GM12878 (cell line): ENCODE data around the gene IRF4. TPM values are rescaled to one million over a fixed set of nuclear protein-coding genes. Genes with fewer than 3 reads are reported as not detected.
A peak's percentile ranks its signal among the peaks of the same experiment; 100 is the strongest.

ENCODE experiments used
- BACH1 ChIP-seq: fragments of 450-650 bp; IDR thresholded peaks from 2 replicates; pipeline ENCODE4 v1.6.1; 2017; ENCODE audit warnings: mild to moderate bottlenecking, borderline replicate concordance
- BRCA1 ChIP-seq: IDR thresholded peaks from 2 replicates; pipeline ENCODE4 v1.6.1; 2011; ENCODE audit warnings: low read depth, low read length, improper control_type of control experiment
- CREM ChIP-seq: IDR thresholded peaks from 2 replicates; pipeline ENCODE4 v1.6.1; 2014; ENCODE audit warnings: antibody characterized with exemption, low read depth
- CUX1 ChIP-seq: IDR thresholded peaks from 2 replicates; pipeline ENCODE4 v1.6.1; 2012; ENCODE audit warnings: improper control_type of control experiment, low read depth, low read length; ENCODE audit not compliant: insufficient replicate concordance
- EED ChIP-seq: sonication (generic); IDR thresholded peaks from 2 replicates; pipeline ENCODE4 v1.6.1; 2016; ENCODE audit warnings: antibody characterized with exemption, low read depth
- HCFC1 ChIP-seq: fragments of 150-350 bp; IDR thresholded peaks from 2 replicates; pipeline ENCODE4 v1.6.1; 2014; ENCODE audit warnings: low read length
- KAT2A ChIP-seq: conservative IDR thresholded peaks from 2 replicates; pipeline ENCODE4 v1.6.1; 2011; ENCODE audit warnings: low read depth, low read length; ENCODE audit not compliant: control insufficient read depth
- NBN ChIP-seq: fragments of 450-650 bp; IDR thresholded peaks from 2 replicates; pipeline ENCODE4 v1.6.1; 2016
- NRF1 ChIP-seq: conservative IDR thresholded peaks from 2 replicates; pipeline ENCODE4 v1.6.1; 2011; ENCODE audit warnings: mild to moderate bottlenecking, low read depth, low read length, improper control_type of control experiment
- PML ChIP-seq: IDR thresholded peaks from 2 replicates; pipeline ENCODE4 v1.6.1; 2012; ENCODE audit warnings: low read length, inconsistent platforms
- POLR2AphosphoS5 ChIP-seq: IDR thresholded peaks from 2 replicates; pipeline ENCODE4 v1.6.1; 2011; ENCODE audit warnings: mild to moderate bottlenecking, low read length, inconsistent platforms
- POU2F2 ChIP-seq: IDR thresholded peaks from 3 replicates; pipeline ENCODE4 v1.6.1; 2011; ENCODE audit warnings: low read depth, mild to moderate bottlenecking, low read length, borderline replicate concordance
- PRDM15 ChIP-seq: fragments of 450-650 bp; formaldehyde crosslinking; IDR thresholded peaks from 2 replicates; pipeline ENCODE4 v1.4.0; 2020; ENCODE audit warnings: mild to moderate bottlenecking, moderate library complexity
- SIX5 ChIP-seq: IDR thresholded peaks from 2 replicates; pipeline ENCODE4 v1.6.1; 2011; ENCODE audit warnings: mild to moderate bottlenecking, low read depth, low read length, moderate library complexity; ENCODE audit not compliant: severe bottlenecking
- SPI1 ChIP-seq: IDR thresholded peaks from 2 replicates; pipeline ENCODE4 v1.6.1; 2011; ENCODE audit warnings: low read depth, mild to moderate bottlenecking, low read length, moderate library complexity, borderline replicate concordance; ENCODE audit not compliant: insufficient read depth
- TBL1XR1 ChIP-seq: IDR thresholded peaks from 2 replicates; pipeline ENCODE4 v1.6.1; 2012; ENCODE audit warnings: low read depth, low read length, improper control_type of control experiment
- TCF7 ChIP-seq: IDR thresholded peaks from 2 replicates; pipeline ENCODE4 v1.6.1; 2014; ENCODE audit warnings: antibody characterized with exemption, borderline replicate concordance
- USF1 ChIP-seq: IDR thresholded peaks from 2 replicates; pipeline ENCODE4 v1.6.1; 2011; ENCODE audit warnings: borderline replicate concordance, low read depth, mild to moderate bottlenecking, moderate library complexity, mixed read lengths, low read length; ENCODE audit not compliant: insufficient read depth; ENCODE audit errors: extremely low read length
- WRNIP1 ChIP-seq: IDR thresholded peaks from 2 replicates; pipeline ENCODE4 v1.6.1; 2011; ENCODE audit warnings: low read depth, low read length, improper control_type of control experiment, borderline replicate concordance
- ZNF207 ChIP-seq: fragments of 450-650 bp; IDR thresholded peaks from 2 replicates; pipeline ENCODE4 v1.6.1; 2014; ENCODE audit warnings: antibody characterized with exemption, mild to moderate bottlenecking, borderline replicate concordance
- ZNF274 ChIP-seq: IDR thresholded peaks from one replicate; pipeline ENCODE4 v1.8.0; 2011; ENCODE audit not compliant: insufficient read length, insufficient read depth
- ZNF622 ChIP-seq: fragments of 450-650 bp; IDR thresholded peaks from 2 replicates; pipeline ENCODE4 v1.6.1; 2017; ENCODE audit warnings: mild to moderate bottlenecking, inconsistent platforms
- polyA plus RNA-seq, 11 experiments: library from polyadenylated mRNA; depleted of rRNA in 4 of 11; unstranded in 6 of 11; stranded (reverse) in 5 of 11; fragments of >200 nt; fragmentation: Nextera tagmentation in 4 of 11; fragmentation: Illumina TruSeq in 1 of 11; extraction: Ambion mirVana in 4 of 11; extraction: Trizol in 1 of 11; gene quantifications; 1 replicate in 1 of 11; 2 replicates in 10 of 11; pipeline versions ENCODE4 v1.2.1 to v1.2.3, GENCODE V29; 2011 to 2016; ENCODE audit warnings: inconsistent platforms in 2 of 11, missing spikeins in 2 of 11, low read depth in 1 of 11
- total RNA-seq, 4 experiments: library from RNA; depleted of rRNA in 3 of 4; stranded (reverse); fragments of >200 nt in 3 of 4; fragmentation: Illumina TruSeq in 1 of 4; extraction: Trizol in 1 of 4; gene quantifications; 2 replicates each; pipeline versions ENCODE4 v1.2.1 to v1.2.3, GENCODE V29; 2013 to 2021

The IRF4 gene
- total and polyA plus RNA-seq, 10 of the 15 experiments (the other 5 are each of a cell fraction or from before 2014, with no cell fraction given) = 50.0 to 495 (median 257) TPM

- TF ChIP-seq CUX1 (peak; percentile 47), ZNF274 (no peak), SIX5 (no peak), TCF7 (no peak), PML (no peak; the same call in 1 of the 2 replicates), BRCA1 (no peak), WRNIP1 (peak; percentile 80; the same call in 1 of the 2 replicates), BACH1 (peak; percentile 79), ZNF622 (no peak), PRDM15 (CRISPR knock-in tag) (no peak), EED (no peak), HCFC1 (no peak), NRF1 (no peak), ZNF207 (no peak), POLR2AphosphoS5 (peak; percentile 99), TBL1XR1 (peak; percentile 93), SPI1 (no peak), KAT2A (no peak), NBN (peak; percentile 56; the same call in 1 of the 2 replicates), CREM (peak; percentile 66; the same call in 1 of the 2 replicates), POU2F2 (peak; percentile 66; the same call in 1 of the 3 replicates), USF1 (no peak)
Observed at GRCh38 chr6:399785-400534, 8.4 kb downstream of the IRF4 start (continued).
